GM12878 (cell line): ENCODE results near the gene TMC8. TPM values are rescaled to one million over a fixed set of nuclear protein-coding genes. Genes with fewer than 3 reads are reported as not detected.

Source experiments
- ATAC-seq: fragments of 200-7000 bp; cut with Tn5 transposase; 3 replicates; pipeline ENCODE4 v1.9.1; 2020; ENCODE audit warnings: mild to moderate bottlenecking, moderate library complexity
- BruUV-seq: library from RNA; stranded (reverse); fragments of 400-500 nt; replicated peaks from 2 replicates; lab custom pipeline; 2021; lab: Mats Ljungman, UMichigan
- CTCF ChIA-PET: fragments of 300-600 bp; sonication (Branson Sonifier 250); formaldehyde crosslinking; extraction: SDS; loops from one replicate; lab custom pipeline; 2021; ENCODE audit warnings: inconsistent platforms; lab: Yijun Ruan, JAX
- POLR2A ChIA-PET: fragments of 350-600 bp; formaldehyde crosslinking; extraction: SDS; loops from one replicate; lab custom pipeline; 2021; ENCODE audit warnings: inconsistent platforms; lab: Charles Lee
- RAD21 ChIA-PET: fragments of 300-600 bp; sonication (Branson Sonifier 250); formaldehyde crosslinking; loops from one replicate; lab custom pipeline; 2023; ENCODE audit warnings: antibody characterized with exemption; ENCODE audit not compliant: unreplicated experiment; lab: Charles Lee
- SMC1A ChIA-PET: fragments of 300-600 bp; sonication (Branson Sonifier 250); formaldehyde crosslinking; loops from one replicate; lab custom pipeline; 2023; ENCODE audit not compliant: unreplicated experiment, uncharacterized antibody; lab: Charles Lee
- DNase-seq: peaks from one replicate; pipeline ENCODE4 v3.0.0-alpha.2; 2011; ENCODE audit warnings: low read depth, low spot score
- FAIRE-seq: peaks from 3 replicates; lab custom pipeline; 2011; peaks lifted over from hg19 to GRCh38; lab: Jason Lieb, UNC
- H2AFZ ChIP-seq: 2 replicates; pipeline ENCODE4 v1.6.0; 2011; ENCODE audit warnings: low read depth, low read length, control low read depth; ENCODE audit not compliant: control insufficient read depth
- H3K27ac ChIP-seq: 2 replicates; pipeline ENCODE4 v1.5.1; 2011; ENCODE audit warnings: control low read depth; ENCODE audit not compliant: control insufficient read depth, insufficient read depth
- H3K27me3 ChIP-seq, 2 experiments: replicated peaks in 1 of 2; 2 replicates each; pipeline versions ENCODE4 v1.6.0 to v1.6.1; 2011; ENCODE audit warnings: low read length in 1 of 2; ENCODE audit not compliant: control insufficient read depth in 2 of 2, insufficient read depth in 2 of 2
- H3K36me3 ChIP-seq, 2 experiments: 2 replicates each; pipeline ENCODE4 v1.5.1; 2011; ENCODE audit warnings: low read length in 1 of 2; ENCODE audit not compliant: control insufficient read depth in 2 of 2, insufficient read depth in 2 of 2
- H3K4me1 ChIP-seq: 2 replicates; pipeline ENCODE4 v1.6.1; 2011; ENCODE audit warnings: mild to moderate bottlenecking, low read length, moderate library complexity, mixed read lengths; ENCODE audit not compliant: control insufficient read depth, insufficient read depth
- H3K4me2 ChIP-seq: 2 replicates; pipeline ENCODE4 v1.6.0; 2011; ENCODE audit warnings: control low read depth; ENCODE audit not compliant: control insufficient read depth, insufficient read depth
- H3K4me3 ChIP-seq: fragments of 200-600 bp; sonication (generic); 2 replicates; pipeline ENCODE4 v1.5.1; 2016
- H3K79me2 ChIP-seq: 2 replicates; pipeline ENCODE4 v1.6.0; 2011; ENCODE audit warnings: low read length; ENCODE audit not compliant: control insufficient read depth, insufficient read depth
- H3K9ac ChIP-seq: 2 replicates; pipeline ENCODE4 v1.8.0; 2011; ENCODE audit warnings: low read length, control low read depth, mixed read lengths; ENCODE audit not compliant: control insufficient read depth, insufficient read depth
- H3K9me3 ChIP-seq: replicated peaks from 3 replicates; pipeline ENCODE4 v1.5.1; 2011; ENCODE audit warnings: mild to moderate bottlenecking, low read length; ENCODE audit not compliant: control insufficient read depth, insufficient read depth
- H4K20me1 ChIP-seq: 2 replicates; pipeline ENCODE4 v1.6.0; 2011; ENCODE audit not compliant: control insufficient read depth, insufficient read depth
- CBX5 ChIP-seq: sonication (generic); IDR thresholded peaks from 2 replicates; pipeline ENCODE4 v1.6.1; 2016; ENCODE audit warnings: low read depth, moderate library complexity, mild to moderate bottlenecking, inconsistent platforms
- FOXK2 ChIP-seq: fragments of 450-650 bp; IDR thresholded peaks from 2 replicates; pipeline ENCODE4 v1.6.1; 2017; ENCODE audit warnings: mild to moderate bottlenecking, moderate library complexity
- HDAC6 ChIP-seq: fragments of 200-600 bp; sonication (generic); IDR thresholded peaks from one replicate; pipeline ENCODE4 v1.8.0; 2017; ENCODE audit warnings: antibody characterized with exemption; ENCODE audit not compliant: unreplicated experiment
- IKZF2 ChIP-seq, 2 experiments: fragments of 450-650 bp; IDR thresholded peaks; 2 replicates each; pipeline ENCODE4 v1.6.1; 2017; ENCODE audit warnings: mild to moderate bottlenecking in 2 of 2, moderate library complexity in 2 of 2
- NR2C2 ChIP-seq: IDR thresholded peaks from 2 replicates; pipeline ENCODE4 v1.6.1; 2011; ENCODE audit warnings: borderline replicate concordance, low read depth; ENCODE audit not compliant: control insufficient read depth, insufficient read length
- RUNX3 ChIP-seq: IDR thresholded peaks from 2 replicates; pipeline ENCODE4 v1.6.1; 2012; ENCODE audit warnings: low read length, inconsistent platforms
- SIN3A ChIP-seq: IDR thresholded peaks from 2 replicates; pipeline ENCODE4 v1.6.1; 2012; ENCODE audit warnings: low read depth, low read length, improper control_type of control experiment
- SPI1 ChIP-seq: IDR thresholded peaks from 2 replicates; pipeline ENCODE4 v1.6.1; 2011; ENCODE audit warnings: low read depth, mild to moderate bottlenecking, low read length, moderate library complexity, borderline replicate concordance; ENCODE audit not compliant: insufficient read depth
- SREBF2 ChIP-seq: IDR thresholded peaks from 2 replicates; pipeline ENCODE4 v1.6.1; 2012; ENCODE audit warnings: mild to moderate bottlenecking, low read length
- TAF1 ChIP-seq: IDR thresholded peaks from 2 replicates; pipeline ENCODE4 v1.6.1; 2011; ENCODE audit warnings: mild to moderate bottlenecking, low read depth, low read length, borderline replicate concordance
- TBL1XR1 ChIP-seq: IDR thresholded peaks from 2 replicates; pipeline ENCODE4 v1.6.1; 2012; ENCODE audit warnings: low read depth, low read length, improper control_type of control experiment
- YY1 ChIP-seq: IDR thresholded peaks from 2 replicates; pipeline ENCODE4 v1.6.1; 2011; ENCODE audit warnings: low read depth, mild to moderate bottlenecking, low read length
- ZNF384 ChIP-seq: IDR thresholded peaks from 2 replicates; pipeline ENCODE4 v1.6.1; 2012; ENCODE audit warnings: low read depth, mild to moderate bottlenecking, low read length, improper control_type of control experiment, borderline replicate concordance
- WGBS: methylation state at CpG from one replicate; pipeline ENCODE4 v1.1.6; 2016; ENCODE audit warnings: low lambda C conversion rate; ENCODE audit not compliant: insufficient replicate concordance, insufficient coverage; ENCODE audit errors: missing lambda C conversion rate; 5-methylcytosine and 5-hydroxymethylcytosine counted together
- in situ Hi-C: fragments of 300-500 bp; cut with MboI; formaldehyde crosslinking; loops from 9 replicates; pipeline ENCODE4 v1.14.3; 2018; ENCODE audit warnings: mixed read lengths
- intact Hi-C: fragments of 100-400 bp; cut with micrococcal nuclease; formaldehyde crosslinking; loops from one replicate; pipeline ENCODE4 v1.14.2; 2022; ENCODE audit not compliant: unreplicated experiment
- polyA plus RNA-seq, 11 experiments: library from polyadenylated mRNA; depleted of rRNA in 4 of 11; unstranded in 6 of 11; stranded (reverse) in 5 of 11; fragments of >200 nt; fragmentation: Nextera tagmentation in 4 of 11; fragmentation: Illumina TruSeq in 1 of 11; extraction: Ambion mirVana in 4 of 11; extraction: Trizol in 1 of 11; gene quantifications; 1 replicate in 1 of 11; 2 replicates in 10 of 11; pipeline versions ENCODE4 v1.2.1 to v1.2.3, GENCODE V29; 2011 to 2016; ENCODE audit warnings: inconsistent platforms in 2 of 11, missing spikeins in 2 of 11, low read depth in 1 of 11
- total RNA-seq, 4 experiments: library from RNA; depleted of rRNA in 3 of 4; stranded (reverse); fragments of >200 nt in 3 of 4; fragmentation: Illumina TruSeq in 1 of 4; extraction: Trizol in 1 of 4; gene quantifications; 2 replicates each; pipeline versions ENCODE4 v1.2.1 to v1.2.3, GENCODE V29; 2013 to 2021
- TF ChIP-seq, protein P1 (sequence below): IDR thresholded peaks from 2 replicates; pipeline ENCODE4 v1.6.1; 2011; ENCODE audit warnings: low read depth, mild to moderate bottlenecking, low read length, moderate library complexity, borderline replicate concordance; ENCODE audit errors: extremely low read depth
- TF ChIP-seq, protein P2 (sequence below): fragments of 450-650 bp; IDR thresholded peaks from 2 replicates; pipeline ENCODE4 v1.6.1; 2014; ENCODE audit warnings: mild to moderate bottlenecking

TMC8 gene
- total and polyA plus RNA-seq, 10 of the 15 experiments (the other 5 are each of a cell fraction or from before 2014, with no cell fraction given), result 2.7 to 128 (median 40.0) TPM

DNA sequence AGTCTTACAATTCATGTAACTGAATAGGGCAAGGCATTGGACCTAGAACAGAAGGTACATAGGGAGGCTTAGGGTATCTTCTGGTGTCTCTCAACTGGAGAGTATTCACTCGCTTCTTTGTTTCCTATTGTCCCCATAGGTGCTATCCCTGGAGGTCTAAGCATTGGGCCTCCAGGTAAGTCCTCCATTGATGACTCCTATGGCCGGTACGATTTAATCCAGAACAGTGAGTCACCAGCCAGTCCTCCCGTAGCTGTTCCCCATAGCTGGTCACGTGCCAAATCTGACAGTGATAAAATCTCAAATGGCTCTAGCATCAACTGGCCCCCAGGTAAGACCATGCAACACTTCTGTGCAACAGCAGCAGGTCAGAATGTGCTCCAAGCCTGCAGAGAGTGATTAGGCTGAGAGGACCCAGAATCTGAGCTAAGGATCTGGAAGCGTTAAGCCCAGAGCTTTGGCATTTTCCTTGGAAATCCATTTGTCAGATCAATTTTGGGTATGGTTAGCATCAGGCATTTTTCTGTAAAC lies 37.7 kb upstream of the TMC8 start:
- CTCF ChIA-PET, result interaction anchor here (1.1 to 3.4 kb wide), 4 partner anchors 8 to 158 kb away, joined by 3 to 20 read pairs (median 5); no protein-coding TSS in a partner anchor
- intact Hi-C loops, result no loop called here
- ATAC-seq, result no peak
- H3K4me3 ChIP-seq, result no peak overlapping the region
- TF ChIP-seq RUNX3 (no peak), IKZF2 (IDR thresholded peaks at IDR 0.05) (no peak), TAF1 (no peak), ZNF384 (no peak), YY1 (no peak)
- TF ChIP-seq, protein P1, sequence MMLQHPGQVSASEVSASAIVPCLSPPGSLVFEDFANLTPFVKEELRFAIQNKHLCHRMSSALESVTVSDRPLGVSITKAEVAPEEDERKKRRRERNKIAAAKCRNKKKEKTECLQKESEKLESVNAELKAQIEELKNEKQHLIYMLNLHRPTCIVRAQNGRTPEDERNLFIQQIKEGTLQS, result no peak
- TF ChIP-seq, all 136 proteins: peak for 0
- WGBS, result 66% methylated on average over 6 of the region's 6 CpGs
- Histone ChIP-seq H3K79me2 (no peaks in the 10 kb centered on the region), H3K27me3 (no peaks in the 10 kb centered on the region), H4K20me1 (no peaks in the 10 kb centered on the region), H2AFZ (no peak overlapping the region), H3K4me1 (no peaks in the 10 kb centered on the region), H3K4me2 (no peak overlapping the region), H3K36me3 (peaks cover 5 to 9% of the 10 kb centered on the region in 2 experiments; a peak in 3 of 4 replicates), H3K27ac (no peak overlapping the region), H3K9ac (no peak overlapping the region), H3K9me3 (no peaks in the 10 kb centered on the region)
- FAIRE-seq (no peak), DNase-seq (no peak)
- SMC1A ChIA-PET, result interaction anchor here (1.8 to 2.3 kb wide), 2 partner anchors 10 to 42 kb away, joined by 4 to 7 read pairs; no protein-coding TSS in a partner anchor
- POLR2A ChIA-PET, result interaction anchor here (0.5 kb wide), 1 partner anchor 184 kb away, joined by 3 read pairs; no protein-coding TSS in a partner anchor
- in situ Hi-C loops, result no loop called here
- RAD21 ChIA-PET, result interaction anchor here (3.7 kb wide), 1 partner anchor 73 kb away, joined by 15 read pairs; no protein-coding TSS in a partner anchor
- BruUV-seq, result no TSS peak

DNA sequence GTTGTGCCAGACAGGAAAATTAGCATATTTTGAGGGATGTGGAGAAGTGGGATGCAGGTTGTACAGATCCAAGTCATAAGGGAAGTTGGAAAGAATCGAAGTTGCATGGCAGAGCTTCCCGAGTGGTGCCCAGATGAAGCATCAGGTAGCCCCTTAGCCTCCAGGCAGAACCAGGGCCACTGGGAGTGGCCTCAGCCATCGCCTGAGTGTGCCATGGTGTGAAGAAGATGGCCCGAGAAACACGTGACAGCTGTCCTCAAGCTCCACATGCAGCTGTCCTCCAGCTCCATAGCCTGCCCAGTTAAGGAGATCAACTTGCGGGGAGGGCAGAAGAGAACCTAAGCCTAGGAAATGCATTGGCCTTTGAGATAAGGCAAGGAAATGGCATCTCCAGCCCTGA lies 35.5 kb upstream of the TMC8 start:
- H3K9ac ChIP-seq, result no peak overlapping the region
- H4K20me1 ChIP-seq, result no peaks in the 10 kb centered on the region
- ChIA-PET CTCF (interaction anchor here (1.1 to 3.7 kb wide), 2 partner anchors 10 to 72 kb away, joined by 3 to 16 read pairs; no protein-coding TSS in a partner anchor), SMC1A (interaction anchor here (0.6 to 1.3 kb wide), 2 partner anchors 10 to 64 kb away, joined by 3 to 6 read pairs; no protein-coding TSS in a partner anchor), POLR2A (interaction anchor here (0.6 kb wide), 1 partner anchor 21 kb away, joined by 4 read pairs; no protein-coding TSS in a partner anchor), RAD21 (interaction anchor here (1.1 kb wide), 1 partner anchor 10 kb away, joined by 3 read pairs; no protein-coding TSS in a partner anchor)
- DNase-seq (no peak), FAIRE-seq (no peak), ATAC-seq (no peak)
- 65% methylated on average over 6 of the region's 6 CpGs for WGBS
- H3K4me3 ChIP-seq, result no peak overlapping the region
- H3K79me2 ChIP-seq, result no peaks in the 10 kb centered on the region
- no peaks in the 10 kb centered on the region for H3K27me3 ChIP-seq
- H3K36me3 ChIP-seq, result peaks cover 5 to 8% of the 10 kb centered on the region in 2 experiments; a peak in 2 of 4 replicates
- H3K4me2 ChIP-seq, result no peak overlapping the region
- no peak overlapping the region for H3K27ac ChIP-seq
- H2AFZ ChIP-seq, result no peak overlapping the region
- H3K9me3 ChIP-seq, result no peaks in the 10 kb centered on the region; the same call in 2 of the 3 replicates
- BruUV-seq, result no TSS peak
- intact Hi-C loops (no loop called here), in situ Hi-C loops (no loop called here)
- H3K4me1 ChIP-seq, result no peaks in the 10 kb centered on the region
- TF ChIP-seq SPI1, result no peak
- TF ChIP-seq CBX5, result no peak
- TF ChIP-seq SREBF2, result no peak
- no peak for TF ChIP-seq SIN3A
- no peak for TF ChIP-seq TBL1XR1
- no peak for TF ChIP-seq NR2C2
- TF ChIP-seq, protein P2, sequence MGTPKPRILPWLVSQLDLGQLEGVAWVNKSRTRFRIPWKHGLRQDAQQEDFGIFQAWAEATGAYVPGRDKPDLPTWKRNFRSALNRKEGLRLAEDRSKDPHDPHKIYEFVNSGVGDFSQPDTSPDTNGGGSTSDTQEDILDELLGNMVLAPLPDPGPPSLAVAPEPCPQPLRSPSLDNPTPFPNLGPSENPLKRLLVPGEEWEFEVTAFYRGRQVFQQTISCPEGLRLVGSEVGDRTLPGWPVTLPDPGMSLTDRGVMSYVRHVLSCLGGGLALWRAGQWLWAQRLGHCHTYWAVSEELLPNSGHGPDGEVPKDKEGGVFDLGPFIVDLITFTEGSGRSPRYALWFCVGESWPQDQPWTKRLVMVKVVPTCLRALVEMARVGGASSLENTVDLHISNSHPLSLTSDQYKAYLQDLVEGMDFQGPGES, result no peak
- TF ChIP-seq HDAC6, result no peak
- TF ChIP-seq FOXK2, result no peak
